Adrenal gland (tissue), 12 donors: Measurements from ENCODE around the gene FAIM. TPM values are rescaled to one million over a fixed set of nuclear protein-coding genes. Genes with fewer than 3 reads are reported as not detected.

Source experiments
- DNase-seq, 7 donors: peaks; one replicate each; pipeline ENCODE4 v3.0.0-alpha.2; 2019 to 2020
- H3K27ac ChIP-seq, 5 donors: fragments of 200-600 bp; sonication (generic) in 4 of 5; 1 replicate in 3 of 5; 2 replicates in 2 of 5; pipeline versions ENCODE4 v1.5.1 to v1.8.0; 2016 to 2020; ENCODE audit warnings: mild to moderate bottlenecking in 1 of 5
- H3K27me3 ChIP-seq: fragments of 200-600 bp; 2 replicates; pipeline ENCODE4 v1.8.0; 2021
- H3K36me3 ChIP-seq, 2 donors: fragments of 200-600 bp; replicated peaks in 1 of 2; 1 replicate in 1 of 2; 2 replicates in 1 of 2; pipeline versions ENCODE4 v1.5.1 to v1.8.0; 2018 to 2022
- H3K4me1 ChIP-seq, 2 donors: fragments of 200-600 bp; replicated peaks in 1 of 2; 1 replicate in 1 of 2; 2 replicates in 1 of 2; pipeline versions ENCODE4 v1.5.1 to v1.8.0; 2018 to 2021
- H3K4me3 ChIP-seq, 4 donors: fragments of 200-600 bp; sonication (generic) in 3 of 4; one replicate each; pipeline ENCODE4 v1.5.1; 2016 to 2018
- H3K9me3 ChIP-seq, 3 donors: fragments of 200-600 bp; sonication (generic) in 1 of 3; replicated peaks in 1 of 3; 1 replicate in 2 of 3; 2 replicates in 1 of 3; pipeline versions ENCODE4 v1.5.1 to v1.8.0; 2016 to 2021
- POLR2A ChIP-seq, 2 donors: fragments of 450-650 bp; IDR thresholded peaks; one replicate each; pipeline ENCODE4 v1.6.1; 2017; ENCODE audit warnings: antibody characterized with exemption in 2 of 2, mild to moderate bottlenecking in 2 of 2, moderate library complexity in 1 of 2
- WGBS, 4 donors: extraction: QIAGEN DNeasy Blood & Tissue Kit in 2 of 4; methylation state at CpG; one replicate each; pipeline versions ENCODE4 v1.1.5 to v1.1.7; 2013 to 2017; 5-methylcytosine and 5-hydroxymethylcytosine counted together
- intact Hi-C, 2 donors: fragments of 100-400 bp; cut with DNase I; formaldehyde crosslinking; loops; one replicate each; pipeline versions ENCODE4 v1.14.1 to v1.15.0; 2022 to 2023
- polyA plus RNA-seq, 3 donors: library from polyadenylated mRNA; stranded (reverse); fragments of 200-250 nt in 2 of 3; fragments of 350-450 nt in 1 of 3; fragmentation: Illumina TruSeq in 1 of 3; extraction: RNeasy Lipid Tissue Mini Kit (QIAGEN cat#74804) in 1 of 3; gene quantifications; one replicate each; pipeline ENCODE4 v1.2.3, GENCODE V29; 2013 to 2014
- total RNA-seq, 9 donors: library from RNA; depleted of rRNA in 4 of 9; stranded (reverse); fragments of >200 nt in 4 of 9; fragments of 120-200 nt in 1 of 9; fragmentation: NEBNext Ultra II Directional in 1 of 9; extraction: Animal tissue kit (Norgen Biotek cat#: 25700) in 1 of 9; gene quantifications; one replicate each; pipeline versions ENCODE4 v1.1.0 to v1.2.4, GENCODE V29; 2013 to 2023
- TF ChIP-seq, protein P1 (sequence below), 6 experiments: fragments of 450-650 bp in 4 of 6; fragments of 200-600 bp in 2 of 6; sonication (generic) in 1 of 6; IDR thresholded peaks; 1 replicate in 5 of 6; 2 replicates in 1 of 6; pipeline versions ENCODE4 v1.5.1 to v1.8.0; 2016 to 2021; ENCODE audit warnings: antibody characterized with exemption in 6 of 6, mild to moderate bottlenecking in 2 of 6, moderate library complexity in 1 of 6
- donor health status: healthy with polysubstance abuse.
- donor health status: Bipolar disorder and iron deficiency.
- donor health status: DM: yes; HTN: yes; CAD: no.
- donor health status: DM: no; HTN: no; CAD: no.
- donor health status: DM: no; HTN: no; CAD: no.
- donor health status: DM: yes; HTN: yes; CAD: no.

The FAIM gene
- total and polyA plus RNA-seq, 12 donors = 5.5 to 26.5 (median 9.6) TPM

GRCh38 chr3:138629526-138629925 is 21.0 kb downstream of the FAIM start:
- Histone ChIP-seq H3K27ac (no peak overlapping the region), H3K4me3 (no peak overlapping the region), H3K36me3 (no peaks in the 10 kb centered on the region), H3K4me1 (no peaks in the 10 kb centered on the region), H3K27me3 (no peaks in the 10 kb centered on the region), H3K9me3 (no peaks in the 10 kb centered on the region)
- WGBS, 4 donors = 89 to 96% (median 92%) methylated on average over 6 of the region's 6 CpGs
- intact Hi-C loops = no loop called here
- TF ChIP-seq, protein P1, sequence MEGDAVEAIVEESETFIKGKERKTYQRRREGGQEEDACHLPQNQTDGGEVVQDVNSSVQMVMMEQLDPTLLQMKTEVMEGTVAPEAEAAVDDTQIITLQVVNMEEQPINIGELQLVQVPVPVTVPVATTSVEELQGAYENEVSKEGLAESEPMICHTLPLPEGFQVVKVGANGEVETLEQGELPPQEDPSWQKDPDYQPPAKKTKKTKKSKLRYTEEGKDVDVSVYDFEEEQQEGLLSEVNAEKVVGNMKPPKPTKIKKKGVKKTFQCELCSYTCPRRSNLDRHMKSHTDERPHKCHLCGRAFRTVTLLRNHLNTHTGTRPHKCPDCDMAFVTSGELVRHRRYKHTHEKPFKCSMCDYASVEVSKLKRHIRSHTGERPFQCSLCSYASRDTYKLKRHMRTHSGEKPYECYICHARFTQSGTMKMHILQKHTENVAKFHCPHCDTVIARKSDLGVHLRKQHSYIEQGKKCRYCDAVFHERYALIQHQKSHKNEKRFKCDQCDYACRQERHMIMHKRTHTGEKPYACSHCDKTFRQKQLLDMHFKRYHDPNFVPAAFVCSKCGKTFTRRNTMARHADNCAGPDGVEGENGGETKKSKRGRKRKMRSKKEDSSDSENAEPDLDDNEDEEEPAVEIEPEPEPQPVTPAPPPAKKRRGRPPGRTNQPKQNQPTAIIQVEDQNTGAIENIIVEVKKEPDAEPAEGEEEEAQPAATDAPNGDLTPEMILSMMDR (IDR thresholded peaks at IDR 0.05) = no peak
- no peak for TF ChIP-seq POLR2A (IDR thresholded peaks at IDR 0.05)
- DNase-seq = no peak

GRCh38 chr3:138638641-138639040 is 30.1 kb downstream of the FAIM start:
- H3K4me3 ChIP-seq = no peak overlapping the region
- no peak for DNase-seq
- no peaks in the 10 kb centered on the region for H3K27me3 ChIP-seq
- H3K36me3 ChIP-seq = no peaks in the 10 kb centered on the region
- no peaks in the 10 kb centered on the region for H3K4me1 ChIP-seq
- WGBS, 4 donors = 87 to 95% (median 90%) methylated on average over 2 of the region's 2 CpGs
- peaks cover 0 to 8% (median 0%) of the 10 kb centered on the region in 3 donors for H3K9me3 ChIP-seq
- TF ChIP-seq, protein P1 (IDR thresholded peaks at IDR 0.05) = no peak
- TF ChIP-seq POLR2A (IDR thresholded peaks at IDR 0.05) = no peak
- no peak overlapping the region for H3K27ac ChIP-seq
- intact Hi-C loops = no loop called here

DNA sequence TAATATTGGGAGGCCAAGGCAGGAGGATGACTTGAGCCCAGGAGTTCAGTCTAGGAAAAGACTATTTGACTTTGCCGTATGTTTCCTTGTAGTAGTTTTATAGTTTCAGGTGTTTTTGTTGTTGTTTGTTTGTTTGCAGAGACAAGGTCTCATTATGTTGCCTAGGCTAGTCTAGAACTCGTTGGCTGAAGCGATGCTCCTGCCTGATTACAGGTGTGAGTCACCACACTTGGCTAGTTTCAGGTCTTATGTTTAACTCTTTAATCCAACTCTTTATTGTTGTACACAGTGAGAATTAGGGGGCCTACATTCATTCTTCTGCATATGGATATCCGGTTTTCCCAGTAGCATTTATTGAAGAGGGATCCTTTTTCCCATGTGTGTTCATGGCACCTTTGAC is 32.0 kb downstream of the FAIM start:
- intact Hi-C loops = no loop called here
- Histone ChIP-seq H3K27me3 (no peaks in the 10 kb centered on the region), H3K4me1 (no peaks in the 10 kb centered on the region), H3K36me3 (no peaks in the 10 kb centered on the region), H3K27ac (no peak overlapping the region), H3K4me3 (no peak overlapping the region), H3K9me3 (peaks cover 0 to 11% (median 0%) of the 10 kb centered on the region in 3 donors)
- TF ChIP-seq, protein P1 (IDR thresholded peaks at IDR 0.05) = no peak
- TF ChIP-seq POLR2A (IDR thresholded peaks at IDR 0.05) = no peak
- DNase-seq = no peak
- WGBS, 4 donors = 64 to 82% (median 69%) methylated on average over 4 of the region's 4 CpGs

DNA sequence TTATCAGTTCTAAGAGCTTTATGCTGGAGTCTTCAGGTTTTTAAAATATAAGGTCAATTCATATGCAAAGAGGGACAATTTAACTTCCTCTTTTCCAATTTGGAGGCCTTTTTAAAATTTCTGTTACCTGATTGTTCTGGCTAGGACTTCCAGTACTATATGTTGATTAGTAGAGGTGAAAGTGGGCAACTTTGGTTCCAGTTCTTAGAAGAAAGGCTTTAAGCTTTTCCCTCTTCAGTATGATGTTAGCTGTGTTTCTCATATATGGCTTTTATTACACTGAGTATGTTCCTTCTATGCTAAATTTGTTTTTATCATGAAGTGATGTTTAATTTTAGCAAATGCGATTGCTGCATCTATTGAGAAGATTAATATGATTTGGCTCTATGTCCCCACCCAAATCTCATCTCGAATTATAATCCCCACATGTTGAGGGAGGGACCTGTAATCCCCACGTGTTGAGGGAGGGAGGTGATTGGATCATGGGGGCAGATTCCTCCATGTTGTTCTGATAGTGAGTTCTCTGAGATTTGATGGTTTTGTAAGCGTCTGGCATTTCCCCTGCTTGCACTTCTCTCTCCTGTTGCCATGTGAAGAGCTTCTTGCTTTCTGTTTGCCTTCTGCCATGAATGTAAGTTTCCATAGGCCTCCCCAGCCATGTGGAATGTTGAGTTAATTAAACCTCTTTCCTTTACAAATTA is 33.8 kb downstream of the FAIM start:
- WGBS, 4 donors = 76 to 89% (median 84%) methylated on average over 4 of the region's 4 CpGs
- no peaks in the 10 kb centered on the region for H3K4me1 ChIP-seq
- H3K4me3 ChIP-seq = no peak overlapping the region
- H3K27me3 ChIP-seq = no peaks in the 10 kb centered on the region
- H3K9me3 ChIP-seq = peaks cover 0 to 17% (median 0%) of the 10 kb centered on the region in 3 donors
- no peak overlapping the region for H3K27ac ChIP-seq
- no peak for DNase-seq
- intact Hi-C loops = no loop called here
- no peaks in the 10 kb centered on the region for H3K36me3 ChIP-seq
- TF ChIP-seq POLR2A (IDR thresholded peaks at IDR 0.05) = no peak
- TF ChIP-seq, protein P1 (IDR thresholded peaks at IDR 0.05) = no peak
